H54 (cell line): ENCODE data around the gene COL26A1.

Experiments used
- DNase-seq: peaks from one replicate; pipeline ENCODE4 v3.0.0; 2011; ENCODE audit warnings: low spot score, mixed read lengths; ENCODE audit not compliant: insufficient read length
- FAIRE-seq: peaks from 3 replicates; lab custom pipeline; 2011; peaks lifted over from hg19 to GRCh38; lab: Jason Lieb, UNC
- POLR2A ChIP-seq: IDR thresholded peaks from 2 replicates; pipeline ENCODE4 v1.6.1; 2011; ENCODE audit warnings: low read depth, mild to moderate bottlenecking, low read length

COL26A1 gene

DNA sequence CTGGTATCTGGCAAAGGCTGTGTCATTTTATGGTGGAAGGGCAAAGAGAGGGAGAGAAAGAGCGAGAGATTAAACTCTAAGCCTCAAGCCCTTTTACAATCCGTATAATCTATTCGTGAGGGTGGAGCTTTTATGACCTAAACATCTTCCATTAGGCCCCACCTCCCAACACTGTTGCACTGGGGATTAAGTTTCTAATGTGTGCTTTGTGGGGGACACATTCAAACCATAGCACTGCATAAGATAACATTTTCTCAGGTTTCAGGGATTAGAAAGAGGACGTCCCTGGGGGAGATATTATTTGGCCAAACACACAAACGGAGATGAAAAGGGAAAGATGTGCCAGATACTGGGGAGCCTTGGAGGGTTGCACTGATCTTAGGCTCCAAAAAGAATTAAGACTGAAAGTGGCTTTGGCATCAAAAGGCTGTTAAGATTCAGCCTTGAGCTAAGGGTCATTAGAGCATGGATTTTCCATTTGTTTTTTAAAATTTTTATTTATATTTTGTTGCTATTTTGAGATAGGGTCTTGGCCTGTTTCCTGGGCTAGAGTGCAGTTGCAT is 19.0 kb downstream of the COL26A1 start:
- no peak for DNase-seq
- no peak for FAIRE-seq
- no peak for TF ChIP-seq POLR2A

DNA sequence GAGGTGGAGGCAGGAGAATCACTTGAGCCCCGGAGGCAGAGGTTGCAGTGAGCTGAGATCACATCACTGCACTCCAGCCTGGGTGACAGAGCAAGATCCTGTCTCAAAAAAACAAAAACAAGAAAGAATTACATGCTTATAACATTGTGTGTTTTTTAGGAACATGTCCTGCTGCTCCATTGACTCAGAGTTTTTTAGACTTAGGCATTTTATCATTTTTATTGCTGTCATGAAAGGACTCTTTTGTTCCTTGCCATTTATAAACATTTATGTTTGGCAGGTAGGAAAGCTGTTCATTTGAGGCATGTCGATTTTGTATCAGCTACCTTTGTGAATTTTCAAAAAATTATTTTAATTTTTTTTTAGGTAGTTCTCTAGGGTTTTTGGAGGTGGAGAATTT is 20.3 kb downstream of the COL26A1 start:
- DNase-seq (no peak), FAIRE-seq (no peak)
- TF ChIP-seq POLR2A = no peak

DNA sequence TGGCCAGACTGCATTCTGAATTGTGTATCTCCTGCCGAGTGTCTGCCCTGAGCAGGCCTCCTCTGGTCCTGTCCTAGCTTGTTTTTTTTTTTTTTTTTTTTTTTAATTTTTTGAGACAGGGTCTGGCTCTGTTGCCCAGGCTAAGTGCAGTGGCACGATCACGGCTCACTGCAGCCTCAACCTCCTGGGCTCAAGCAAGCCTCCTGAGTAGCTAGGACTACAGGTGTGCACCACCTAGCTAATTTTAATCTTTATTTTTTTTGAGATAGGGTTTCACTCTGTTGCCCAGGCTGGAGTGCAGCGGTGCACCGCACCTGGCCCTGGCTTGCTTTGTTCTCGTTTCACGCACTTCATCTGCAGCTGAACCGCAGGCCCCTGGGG is 23.5 kb downstream of the COL26A1 start:
- DNase-seq = no peak
- FAIRE-seq = no peak
- no peak for TF ChIP-seq POLR2A

DNA sequence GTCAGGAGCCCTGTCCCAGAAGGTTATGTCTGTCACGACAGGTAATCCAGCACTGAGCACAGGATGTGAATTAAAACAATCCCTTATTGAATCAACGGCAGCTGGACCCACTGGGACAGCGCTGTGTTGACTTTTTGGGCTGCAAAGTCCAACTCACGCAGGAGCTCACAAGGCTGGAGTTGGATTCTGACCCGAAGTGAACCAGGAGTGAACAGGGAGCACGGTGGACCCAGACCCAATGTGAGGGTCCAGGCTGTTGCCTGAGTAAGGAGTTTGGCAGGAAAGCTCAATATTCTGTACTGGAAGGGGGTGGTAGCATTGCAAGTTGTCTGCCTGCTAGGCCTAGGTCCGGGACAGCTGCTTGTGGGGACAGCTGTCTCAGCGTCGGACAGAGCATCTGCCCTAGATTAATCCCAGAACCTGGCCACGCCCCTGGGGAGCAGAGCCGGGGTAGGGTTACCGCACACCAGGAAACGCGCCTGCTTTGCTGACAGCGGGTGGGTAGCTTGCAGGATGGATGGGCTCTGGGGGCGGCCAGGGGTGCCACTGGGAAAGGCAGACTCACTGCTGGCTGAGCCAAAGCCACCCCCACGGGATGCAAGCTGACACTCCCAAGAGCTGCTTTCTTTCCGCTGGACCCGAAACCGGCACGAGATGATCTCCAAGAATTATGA is 24.0 kb downstream of the COL26A1 start:
- FAIRE-seq = no peak
- no peak for TF ChIP-seq POLR2A
- DNase-seq = no peak

DNA sequence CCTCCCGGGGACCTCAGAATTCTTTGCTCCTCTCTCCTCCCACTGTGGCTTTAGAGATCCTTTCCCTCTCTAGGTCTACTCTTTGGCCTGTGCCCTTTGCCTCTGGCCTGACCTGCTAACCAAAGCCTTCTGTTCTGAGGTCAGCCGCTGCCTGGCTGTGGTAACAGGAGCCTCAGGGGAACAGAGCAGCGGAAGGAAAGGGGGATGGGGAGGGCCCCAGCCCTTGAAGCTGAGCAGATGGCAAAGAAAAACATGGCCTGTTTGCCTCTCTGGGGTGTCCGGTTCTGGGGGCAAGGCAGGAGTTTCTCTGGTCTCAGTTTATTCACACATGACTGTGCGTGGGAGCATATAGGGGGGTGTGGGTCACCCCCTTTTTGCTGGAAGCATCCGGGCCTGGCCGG is 28.2 kb downstream of the COL26A1 start:
- no peak for FAIRE-seq
- no peak for TF ChIP-seq POLR2A
- DNase-seq = no peak

DNA sequence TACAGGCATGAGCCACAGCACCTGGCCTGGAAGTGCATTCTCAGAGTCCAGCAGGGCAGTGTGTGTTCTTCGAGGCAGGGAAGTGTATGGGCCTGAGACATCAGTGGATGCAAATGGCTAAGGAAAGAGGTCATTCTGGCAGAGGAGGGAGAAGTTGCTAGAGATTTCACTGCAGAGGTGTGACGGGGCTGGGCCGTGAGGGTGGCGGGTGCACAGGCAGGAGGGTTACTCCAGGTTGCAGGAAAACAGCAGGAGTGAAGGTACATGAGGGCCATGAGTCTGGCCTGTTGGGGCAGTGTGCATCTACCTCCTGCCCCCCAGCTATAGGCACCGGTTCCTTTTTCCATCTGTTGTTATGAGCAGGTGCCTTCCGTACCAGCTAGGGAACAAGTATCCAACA is 29.3 kb downstream of the COL26A1 start:
- DNase-seq (no peak), FAIRE-seq (no peak)
- no peak for TF ChIP-seq POLR2A

DNA sequence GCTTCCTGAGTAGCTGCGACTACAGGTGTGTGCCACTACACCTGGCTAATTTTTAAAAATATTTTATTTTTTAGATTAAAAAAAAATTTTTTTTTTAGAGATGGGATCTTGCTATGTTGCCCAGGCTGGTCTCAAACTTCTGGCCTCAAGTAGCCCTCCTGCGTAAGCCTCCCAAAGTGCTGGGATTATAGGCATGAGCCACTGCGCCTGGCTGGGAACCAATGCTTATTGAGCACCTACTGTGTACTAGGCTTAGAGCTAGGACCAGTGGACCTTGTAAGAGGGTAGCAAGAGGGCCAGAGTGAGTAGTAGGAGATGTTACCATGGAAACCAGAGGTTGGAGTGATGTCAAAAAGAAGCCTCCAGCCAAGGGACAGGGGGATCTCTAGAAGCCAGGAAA is 31.2 kb downstream of the COL26A1 start:
- FAIRE-seq (no peak), DNase-seq (no peak)
- TF ChIP-seq POLR2A = no peak

DNA sequence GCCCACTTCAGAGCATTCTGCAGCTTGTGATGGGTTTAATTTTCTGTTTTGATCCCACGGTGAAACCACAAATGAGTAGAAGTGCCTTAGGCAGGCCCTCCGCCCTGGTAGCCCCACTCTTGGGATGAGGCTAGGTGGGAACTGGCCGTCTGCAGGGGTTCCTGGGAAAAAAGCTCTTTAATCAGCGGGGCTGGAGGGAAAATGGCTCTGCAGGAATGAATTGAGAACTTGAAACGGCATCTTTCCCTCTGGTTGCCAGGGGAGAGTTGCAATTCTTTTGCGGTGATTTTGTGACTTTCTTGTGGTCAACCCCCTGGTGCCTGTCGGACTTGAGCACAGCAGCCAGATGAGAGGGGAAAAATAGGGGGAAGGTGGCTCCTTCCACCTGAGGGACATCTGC is 32.7 kb downstream of the COL26A1 start:
- FAIRE-seq = no peak
- no peak for TF ChIP-seq POLR2A

DNA sequence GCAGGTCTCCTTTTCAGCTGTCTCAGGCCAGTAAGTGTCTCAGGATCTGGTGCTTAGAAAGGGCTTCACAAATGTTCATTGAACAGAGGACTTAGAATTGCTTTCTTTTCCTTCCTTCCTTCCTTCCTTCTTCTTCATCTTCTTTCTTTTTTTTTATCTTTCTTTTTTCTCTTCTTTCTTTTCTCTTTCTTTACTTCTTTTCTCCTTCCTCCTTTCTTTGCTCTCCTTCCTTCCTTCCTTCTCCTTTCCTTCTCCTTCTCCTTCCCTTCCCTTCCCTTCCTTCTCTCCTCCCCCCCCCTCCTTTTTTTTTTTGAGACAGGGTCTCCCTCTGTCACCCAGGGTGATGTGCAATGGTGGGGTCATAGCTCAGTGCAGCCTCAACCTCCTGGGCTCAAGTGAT is 34.6 kb downstream of the COL26A1 start:
- DNase-seq (no peak), FAIRE-seq (no peak)
- TF ChIP-seq POLR2A = no peak

More for the DNA sequence above, 32.7 kb downstream of the COL26A1 start:
- DNase-seq = no peak

DNA sequence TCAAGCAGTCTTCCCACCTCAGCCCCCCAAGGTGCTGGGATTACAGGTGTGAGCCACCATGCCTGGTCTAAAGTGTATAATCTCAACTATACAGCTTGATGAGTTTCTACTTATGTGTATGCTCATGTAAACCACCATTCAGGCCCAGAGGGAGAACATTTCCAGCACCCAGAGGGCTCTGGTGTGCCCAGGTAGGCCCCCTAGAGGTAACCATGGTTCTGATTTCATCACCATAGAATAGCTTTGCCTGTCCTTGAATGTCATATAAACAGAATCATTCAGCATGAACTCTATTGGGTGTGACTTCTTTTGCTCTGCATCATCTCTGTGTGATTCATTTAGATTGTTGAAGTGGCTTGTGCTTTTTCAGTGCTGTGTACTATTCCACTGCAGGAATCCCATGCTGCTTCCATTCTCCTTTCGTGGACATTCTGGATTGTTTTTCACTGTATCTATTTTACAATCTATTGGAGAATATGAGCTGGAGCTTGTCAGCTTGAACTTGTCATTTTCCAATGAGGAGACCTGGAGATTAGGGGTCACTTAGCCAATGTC is 35.2 kb downstream of the COL26A1 start:
- DNase-seq (no peak), FAIRE-seq (no peak)
- TF ChIP-seq POLR2A = no peak

DNA sequence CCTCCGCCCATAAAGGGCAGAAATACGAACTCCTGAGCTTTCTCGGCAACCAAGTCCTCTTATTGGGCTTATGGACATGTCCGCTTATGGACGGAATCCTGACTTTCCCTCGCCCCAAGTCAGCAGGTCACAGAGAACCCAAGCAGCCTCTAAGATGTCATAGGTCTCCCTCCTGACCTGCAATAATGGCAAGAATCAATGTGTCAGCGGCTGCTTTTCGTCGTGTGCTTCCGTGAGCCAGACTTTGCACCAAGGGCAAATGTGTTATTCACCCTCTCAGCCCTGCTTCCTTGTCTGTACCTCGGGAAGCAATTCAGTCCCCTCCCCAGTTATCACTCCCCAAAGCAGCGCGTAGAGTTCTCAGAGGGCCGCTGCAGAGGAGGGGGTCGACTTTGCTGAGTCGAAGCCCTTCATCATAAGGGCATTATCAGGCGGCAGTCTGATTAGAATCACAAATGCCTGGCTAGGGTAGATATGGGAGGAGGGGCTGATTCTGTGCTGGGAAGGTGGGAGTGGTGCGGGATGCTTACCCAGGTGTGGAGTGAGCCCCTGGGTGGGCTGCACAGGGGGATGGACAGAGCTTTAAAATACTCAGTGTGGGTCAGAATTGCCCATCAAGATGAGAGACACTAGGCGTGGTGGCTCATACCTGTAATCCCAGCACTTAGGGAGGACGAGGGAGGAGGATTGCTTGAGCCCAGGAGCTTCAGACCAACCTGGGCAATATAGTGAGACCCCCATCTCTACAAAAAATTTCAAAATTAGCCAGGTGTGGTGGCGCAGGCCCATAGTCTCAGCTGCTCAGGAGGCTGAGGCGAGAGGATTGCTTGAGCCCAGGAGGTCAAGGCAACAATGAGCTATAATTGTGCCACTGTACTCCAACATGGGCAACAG is 36.0 kb downstream of the COL26A1 start:
- no peak for DNase-seq
- FAIRE-seq = no peak
- TF ChIP-seq POLR2A = no peak

DNA sequence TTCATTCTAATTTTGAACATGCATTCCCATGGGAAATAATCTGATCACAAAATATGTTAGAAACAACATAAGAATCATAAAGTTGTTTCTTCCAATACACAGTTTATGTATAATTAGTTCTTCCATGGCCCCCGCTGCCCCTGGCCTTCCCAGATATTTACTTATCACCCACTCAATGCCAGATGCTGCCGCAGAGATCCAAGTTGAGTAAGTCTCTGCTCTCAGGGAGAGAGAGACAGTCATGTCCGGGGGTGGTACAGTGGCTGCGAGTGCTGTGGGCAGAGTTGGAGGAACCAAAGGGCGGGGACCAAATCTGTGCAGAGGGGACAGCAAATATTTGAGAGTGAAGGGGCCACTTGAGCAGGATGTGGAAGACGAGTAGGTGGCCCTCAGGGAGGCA is 37.1 kb downstream of the COL26A1 start:
- no peak for TF ChIP-seq POLR2A
- DNase-seq (no peak), FAIRE-seq (no peak)

DNA sequence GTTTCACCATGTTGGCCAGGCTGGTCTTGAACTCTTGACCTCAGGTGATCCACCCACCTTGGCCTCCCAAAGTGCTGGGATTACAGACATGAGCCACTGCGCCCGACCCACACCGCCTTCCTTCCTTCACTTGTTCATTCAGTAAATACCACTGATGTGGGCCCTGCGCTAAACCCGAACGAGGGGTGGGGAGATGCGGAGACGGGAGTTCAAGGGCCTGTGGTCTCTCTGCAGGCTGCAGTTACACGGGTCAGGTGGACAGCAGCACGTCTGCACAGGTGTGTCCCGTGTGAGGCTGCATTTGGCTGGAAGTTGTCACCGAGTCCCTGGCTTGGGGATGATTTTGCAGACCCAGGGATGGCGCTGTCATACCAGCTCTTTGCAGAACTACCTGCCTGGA is 38.1 kb downstream of the COL26A1 start:
- DNase-seq = no peak
- FAIRE-seq = no peak
- no peak for TF ChIP-seq POLR2A
